HG02623 (cell line): ENCODE results near the gene PHEX.
A peak's percentile ranks its signal among the peaks of the same experiment; 100 is the strongest.

ENCODE experiments used
- ATAC-seq: cut with Tn5 transposase; IDR thresholded peaks from one replicate; pipeline ENCODE4 v1.9.1; 2021; ENCODE audit warnings: moderate library complexity; ENCODE audit not compliant: unreplicated experiment

The PHEX gene

GRCh38 chrX:22147214-22147613 is 115.1 kb downstream of the PHEX start:
- ATAC-seq, result no peak

GRCh38 chrX:22147942-22148341 is 115.8 kb downstream of the PHEX start:
- ATAC-seq, result no peak

- ATAC-seq, result no peak
Measured at GRCh38 chrX:22148565-22148964, 116.4 kb downstream of the PHEX start.

- ATAC-seq, result no peak
Measured at GRCh38 chrX:22150371-22150770, 118.2 kb downstream of the PHEX start.

- ATAC-seq, result no peak
Measured at GRCh38 chrX:22155126-22155525, 123.0 kb downstream of the PHEX start.

GRCh38 chrX:22159071-22159470 is 126.9 kb downstream of the PHEX start:
- ATAC-seq, result no peak

DNA sequence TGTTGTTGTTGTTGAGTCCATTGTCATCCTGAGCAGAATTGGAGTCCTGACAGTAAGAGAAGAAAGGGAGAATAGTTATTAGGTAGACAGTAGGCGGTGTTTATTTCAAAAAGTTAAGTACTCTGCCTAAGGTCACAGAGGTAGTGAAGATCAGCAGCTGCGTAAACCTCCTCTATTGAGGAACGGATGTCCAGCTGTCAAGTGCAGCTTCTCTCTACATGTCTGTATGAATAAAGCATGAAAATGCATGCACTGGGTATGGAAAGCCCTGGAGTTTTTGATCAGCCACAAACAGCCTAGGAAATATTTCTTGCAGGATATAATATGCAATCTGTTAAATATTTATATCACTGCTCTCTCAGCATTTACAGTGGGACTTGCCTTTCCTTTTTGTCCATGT is 131.2 kb downstream of the PHEX start:
- no peak for ATAC-seq

GRCh38 chrX:22164770-22165388 is 132.8 kb downstream of the PHEX start:
- no peak for ATAC-seq

DNA sequence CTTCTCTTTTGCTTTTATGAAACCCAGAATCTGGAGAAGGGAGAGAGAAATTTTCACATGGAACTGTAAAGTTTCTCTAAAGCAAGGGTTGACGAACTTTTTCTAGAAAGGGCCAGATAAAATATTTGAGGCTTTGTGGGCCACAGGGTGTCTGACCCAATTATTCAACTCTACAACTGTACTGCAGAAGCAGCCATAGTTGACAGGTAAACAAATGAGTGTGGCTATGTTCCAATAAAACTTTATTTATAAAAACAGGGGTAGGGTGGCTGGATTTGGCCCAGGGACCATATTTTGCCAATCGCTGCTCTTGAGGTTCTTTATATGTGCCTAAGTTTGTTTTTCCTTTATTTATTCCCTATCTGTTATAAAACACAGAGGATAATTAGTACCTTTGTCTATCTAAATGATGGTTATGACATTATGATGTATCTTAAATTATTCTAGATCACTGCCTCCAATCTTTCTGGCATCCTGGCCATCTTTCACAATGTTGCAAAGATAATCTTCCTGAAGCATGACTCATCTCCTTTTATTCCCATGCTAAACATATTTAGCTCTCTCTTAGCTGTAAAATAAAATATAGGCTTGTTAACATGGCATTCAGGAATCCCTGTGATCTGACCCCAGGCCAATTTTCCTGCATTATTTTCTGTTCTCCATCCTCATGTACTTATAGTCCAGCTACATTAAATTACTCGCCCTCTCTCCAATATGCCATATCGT is 133.8 kb downstream of the PHEX start:
- ATAC-seq, result no peak

- ATAC-seq, result no peak
Measured at GRCh38 chrX:22171287-22172060, 139.3 kb downstream of the PHEX start.

DNA sequence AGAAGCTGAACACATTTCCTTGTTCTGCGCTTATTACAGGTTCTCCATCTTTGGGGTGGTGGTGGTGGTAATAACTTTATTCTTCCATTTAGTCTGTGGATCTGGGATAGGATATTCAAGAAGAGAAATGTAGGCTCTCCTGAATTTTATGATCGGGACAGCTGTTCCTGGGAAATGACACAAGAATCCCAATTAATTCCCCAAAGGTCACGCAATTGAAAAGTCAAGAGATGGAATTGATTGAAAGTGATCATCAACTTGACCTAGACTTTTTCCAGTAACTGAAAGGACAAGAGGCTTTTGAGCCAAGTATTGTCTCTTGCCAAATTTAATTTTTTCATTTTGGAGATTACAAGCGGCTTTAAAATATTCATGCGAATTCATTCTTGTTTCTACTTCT is 141.8 kb downstream of the PHEX start:
- ATAC-seq, result no peak

GRCh38 chrX:22177950-22178515 is 145.9 kb downstream of the PHEX start:
- ATAC-seq, result no peak

DNA sequence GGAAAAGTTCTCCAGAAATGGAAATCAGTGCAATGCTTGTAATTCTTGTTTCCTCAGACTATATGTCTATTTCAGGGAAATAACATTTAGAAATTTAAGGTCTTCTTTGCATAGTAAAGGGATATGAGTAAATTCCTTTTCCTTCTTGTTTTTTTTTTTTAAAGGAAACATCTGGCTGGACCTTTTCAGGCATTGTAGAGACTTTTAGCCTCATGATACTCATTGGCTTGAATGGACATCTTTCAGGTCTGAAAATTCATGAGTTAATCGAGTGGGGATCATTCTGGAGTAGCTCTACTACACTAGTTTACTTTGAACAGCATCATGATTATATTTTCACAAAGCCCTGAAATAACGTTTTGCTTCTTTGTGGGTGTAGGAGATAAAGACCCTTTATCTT is 152.0 kb downstream of the PHEX start:
- ATAC-seq, result no peak

DNA sequence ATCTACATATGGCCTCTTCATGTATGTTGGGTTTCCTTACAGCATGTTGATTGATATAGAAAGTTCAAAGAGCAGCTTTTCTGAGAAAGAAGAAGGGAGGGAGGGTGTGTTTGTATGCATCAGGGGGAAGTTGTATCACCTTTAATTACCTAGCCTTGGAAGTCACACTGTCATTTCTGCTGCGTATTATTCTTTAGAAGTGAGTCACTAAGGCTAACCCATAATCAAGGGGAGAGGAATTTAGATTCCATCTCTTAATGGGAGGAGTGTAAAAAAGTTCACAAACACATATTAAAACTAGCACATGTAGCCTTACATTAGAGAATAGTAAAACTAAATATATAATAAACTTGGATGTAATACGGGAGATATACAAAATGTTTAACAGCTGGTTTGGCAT is 154.0 kb downstream of the PHEX start:
- no peak for ATAC-seq

DNA sequence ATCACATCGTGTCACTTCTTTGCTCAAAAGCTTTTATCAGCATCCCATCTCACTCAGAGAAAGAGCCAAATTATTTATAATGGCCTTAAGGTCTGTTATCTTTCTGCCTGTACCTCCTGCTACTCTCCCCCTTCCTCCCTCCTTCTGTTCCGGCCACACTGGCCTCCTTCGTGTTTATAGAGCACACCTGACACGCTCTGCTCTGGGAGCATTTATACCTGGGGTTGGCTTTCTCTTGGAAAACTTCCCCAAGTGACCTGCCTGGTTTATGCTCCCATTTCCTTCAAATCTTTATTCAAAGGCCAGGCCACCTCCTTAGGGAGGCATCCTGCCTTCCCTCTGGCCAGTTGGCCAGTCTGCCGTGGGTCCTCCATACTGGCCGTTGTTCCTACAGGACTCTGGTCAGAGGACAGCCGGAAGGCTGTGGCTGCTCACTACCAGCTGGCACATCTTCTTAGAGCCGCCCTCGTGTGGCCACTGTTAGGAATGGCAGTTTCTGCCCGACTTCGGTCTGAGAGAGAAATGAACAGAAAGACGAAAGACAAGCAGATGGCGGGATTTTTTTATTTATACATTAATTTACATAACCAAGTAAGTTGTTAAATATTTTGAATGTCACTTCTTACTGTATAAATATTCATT is 160.4 kb downstream of the PHEX start:
- ATAC-seq, result peak; percentile 68

GRCh38 chrX:22193851-22194659 is 161.9 kb downstream of the PHEX start:
- no peak for ATAC-seq

GRCh38 chrX:22194660-22194945 is 162.5 kb downstream of the PHEX start:
- no peak for ATAC-seq

DNA sequence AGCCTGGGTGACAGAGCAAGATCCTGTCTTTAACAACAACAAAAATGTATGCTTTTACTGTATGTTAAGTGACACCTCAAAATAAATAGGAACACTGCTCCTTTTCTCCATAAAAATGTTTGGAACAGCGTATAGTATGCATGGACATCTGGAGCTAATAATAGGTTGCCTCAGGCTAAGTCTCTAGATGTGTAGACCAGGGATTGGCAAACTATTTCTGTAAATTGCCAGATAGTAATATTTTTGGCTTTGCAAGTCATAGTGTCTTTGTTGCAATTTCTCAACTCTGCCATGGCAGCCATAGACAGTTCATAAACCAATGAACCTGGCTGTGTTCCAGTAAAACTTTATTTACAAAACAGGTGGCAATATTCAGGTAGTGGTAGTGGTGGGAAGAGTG is 164.0 kb downstream of the PHEX start:
- ATAC-seq, result no peak

- no peak for ATAC-seq
Measured at GRCh38 chrX:22202251-22202650, 170.1 kb downstream of the PHEX start.

DNA sequence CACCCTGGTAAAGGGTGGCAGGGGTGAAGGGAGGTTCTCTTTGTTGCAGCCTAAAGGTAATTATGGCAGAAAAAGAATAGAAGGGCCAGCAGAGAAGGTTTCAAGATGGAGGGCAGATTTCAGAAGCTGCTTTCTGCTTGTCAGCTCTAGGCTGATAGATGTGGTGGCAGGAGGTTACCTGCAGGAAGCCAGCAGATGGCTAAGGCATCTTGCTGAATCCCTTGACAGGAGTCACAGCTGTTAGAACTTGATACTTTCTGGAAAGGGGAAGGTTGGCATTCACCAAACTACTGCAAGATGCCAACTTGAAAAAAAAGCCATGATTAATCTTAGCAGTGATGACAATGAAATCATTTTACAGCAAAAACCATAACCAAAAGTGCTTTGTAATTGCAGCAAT is 171.1 kb downstream of the PHEX start:
- ATAC-seq, result no peak

DNA sequence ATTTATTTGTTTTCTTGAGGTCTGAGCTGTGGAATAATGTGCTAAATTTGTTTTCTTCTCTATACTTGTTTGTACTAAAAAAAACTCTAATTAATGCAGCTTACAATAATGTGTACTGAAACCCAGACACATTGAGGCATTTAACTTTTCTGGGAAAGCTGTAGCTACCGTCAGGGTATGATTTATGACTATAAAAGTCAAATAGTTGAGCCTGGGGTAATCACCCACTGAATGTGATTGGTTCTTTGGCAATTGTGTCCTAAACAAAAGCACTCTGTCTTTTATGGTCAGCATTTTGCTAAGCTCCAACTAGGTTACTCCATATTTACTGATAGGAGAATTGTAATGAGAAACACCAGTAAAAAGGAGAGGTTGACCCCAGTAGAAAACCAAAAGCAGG is 174.7 kb downstream of the PHEX start:
- no peak for ATAC-seq
